Loucy (cell line): ENCODE data around the gene OGDHL.

ENCODE experiments used
- H2AFZ ChIP-seq: fragments of 200-600 bp; sonication (generic); 2 replicates; pipeline ENCODE4 v1.6.0; 2016; ENCODE audit warnings: antibody characterized with exemption, mild to moderate bottlenecking, low read length, moderate library complexity
- H3F3A ChIP-seq: fragments of 200-600 bp; 2 replicates; pipeline ENCODE4 v1.6.0; 2016; ENCODE audit warnings: antibody characterized with exemption, low read depth, mild to moderate bottlenecking
- H3K27me3 ChIP-seq: fragments of 200-600 bp; sonication (generic); 2 replicates; pipeline ENCODE4 v1.6.1; 2014; ENCODE audit warnings: low read length, mild to moderate bottlenecking; ENCODE audit not compliant: insufficient read depth, poor library complexity, severe bottlenecking
- H3K36me3 ChIP-seq: fragments of 200-600 bp; sonication (generic); 2 replicates; pipeline ENCODE4 v1.6.1; 2016; ENCODE audit warnings: low read length; ENCODE audit not compliant: insufficient read depth
- H3K4me1 ChIP-seq: fragments of 200-600 bp; sonication (generic); 2 replicates; pipeline ENCODE4 v1.5.1; 2014; ENCODE audit warnings: low read length, mild to moderate bottlenecking; ENCODE audit not compliant: insufficient read depth, poor library complexity, severe bottlenecking
- H3K4me2 ChIP-seq: fragments of 200-600 bp; sonication (generic); 2 replicates; pipeline ENCODE4 v1.6.0; 2014; ENCODE audit warnings: antibody characterized with exemption, low read length, low read depth, mild to moderate bottlenecking; ENCODE audit not compliant: poor library complexity, severe bottlenecking
- H3K4me3 ChIP-seq: fragments of 200-600 bp; sonication (generic); 2 replicates; pipeline ENCODE4 v1.5.1; 2014; ENCODE audit warnings: low read length, mild to moderate bottlenecking, mixed read lengths; ENCODE audit not compliant: poor library complexity, severe bottlenecking
- H3K79me2 ChIP-seq: fragments of 200-600 bp; sonication (generic); 2 replicates; pipeline ENCODE4 v1.6.1; 2014; ENCODE audit warnings: low read length; ENCODE audit not compliant: insufficient read depth
- H3K9ac ChIP-seq: fragments of 200-600 bp; sonication (generic); 2 replicates; pipeline ENCODE4 v1.6.0; 2014; ENCODE audit warnings: mild to moderate bottlenecking, low read depth, low read length, moderate library complexity; ENCODE audit not compliant: poor library complexity, severe bottlenecking
- H3K9me2 ChIP-seq: fragments of 200-600 bp; sonication (generic); replicated peaks from 2 replicates; pipeline ENCODE4 v1.6.1; 2016; ENCODE audit warnings: low read depth, low read length, mixed read lengths
- H3K9me3 ChIP-seq: fragments of 200-600 bp; sonication (generic); 2 replicates; pipeline ENCODE4 v1.6.1; 2014; ENCODE audit warnings: mild to moderate bottlenecking, antibody characterized with exemption, low read length, low read depth; ENCODE audit not compliant: insufficient read depth
- H4K20me1 ChIP-seq: fragments of 200-600 bp; sonication (generic); 2 replicates; pipeline ENCODE4 v1.6.0; 2014; ENCODE audit warnings: antibody characterized with exemption, low read length, mild to moderate bottlenecking; ENCODE audit not compliant: insufficient read depth, poor library complexity, severe bottlenecking
- CTCF ChIP-seq: fragments of 200-600 bp; sonication (generic); conservative IDR thresholded peaks from 2 replicates; pipeline ENCODE4 v1.5.1; 2014; ENCODE audit warnings: mild to moderate bottlenecking, antibody characterized with exemption, low read length
- EZH2phosphoT487 ChIP-seq: fragments of 200-600 bp; IDR thresholded peaks from 2 replicates; pipeline ENCODE4 v1.6.1; 2018; ENCODE audit warnings: antibody characterized with exemption, mild to moderate bottlenecking, moderate library complexity, borderline replicate concordance

OGDHL gene

GRCh38 chr10:49747303-49747646 is 14.8 kb downstream of the OGDHL start:
- TF ChIP-seq EZH2phosphoT487 (no peak), CTCF (no peak)
- Histone ChIP-seq H3K36me3 (no peaks in the 10 kb centered on the region), H3K4me2 (no peak overlapping the region), H3K9me3 (no peaks in the 10 kb centered on the region), H4K20me1 (no peaks in the 10 kb centered on the region), H3K79me2 (no peaks in the 10 kb centered on the region), H3K27me3 (no peaks in the 10 kb centered on the region), H3K4me1 (no peaks in the 10 kb centered on the region), H3K9me2 (no peaks in the 10 kb centered on the region), H2AFZ (no peak overlapping the region), H3F3A (no peaks in the 10 kb centered on the region), H3K4me3 (no peak overlapping the region), H3K9ac (no peak overlapping the region)

- Histone ChIP-seq H3K9me2 (no peaks in the 10 kb centered on the region), H3K36me3 (no peaks in the 10 kb centered on the region), H3K9ac (no peak overlapping the region), H2AFZ (no peak overlapping the region), H3F3A (no peaks in the 10 kb centered on the region), H3K4me1 (no peaks in the 10 kb centered on the region), H4K20me1 (no peaks in the 10 kb centered on the region), H3K4me3 (no peak overlapping the region), H3K27me3 (no peaks in the 10 kb centered on the region), H3K4me2 (no peak overlapping the region), H3K79me2 (no peaks in the 10 kb centered on the region), H3K9me3 (no peaks in the 10 kb centered on the region)
- TF ChIP-seq EZH2phosphoT487 (no peak), CTCF (no peak)
Measured at GRCh38 chr10:49746626-49747302, 15.4 kb downstream of the OGDHL start.

DNA sequence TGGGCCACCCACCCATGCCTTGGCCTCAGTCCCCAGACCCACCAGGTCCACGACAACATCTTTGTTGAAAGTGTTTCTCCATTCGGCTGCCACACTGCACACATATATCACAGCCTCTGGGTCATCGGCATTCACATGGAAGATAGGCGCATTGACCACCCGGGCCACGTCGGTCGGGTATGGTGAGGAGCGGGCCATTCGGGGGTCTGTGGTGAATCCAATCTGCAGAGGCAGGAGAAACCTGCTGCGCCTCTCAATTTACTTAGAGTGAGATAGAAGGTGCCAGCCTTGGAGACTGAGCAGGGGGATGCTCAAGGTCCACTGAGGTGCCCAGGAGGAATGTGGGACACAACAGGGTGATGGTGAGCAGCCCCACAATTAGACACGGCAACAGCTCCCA is 16.4 kb downstream of the OGDHL start:
- Histone ChIP-seq H3F3A (no peaks in the 10 kb centered on the region), H3K27me3 (no peaks in the 10 kb centered on the region), H3K9me3 (no peaks in the 10 kb centered on the region), H3K4me2 (no peak overlapping the region), H3K79me2 (no peaks in the 10 kb centered on the region), H2AFZ (no peak overlapping the region), H3K36me3 (no peaks in the 10 kb centered on the region), H3K9ac (no peak overlapping the region), H4K20me1 (no peaks in the 10 kb centered on the region), H3K9me2 (no peaks in the 10 kb centered on the region), H3K4me3 (no peak overlapping the region), H3K4me1 (no peaks in the 10 kb centered on the region)
- TF ChIP-seq EZH2phosphoT487, result no peak
- no peak for TF ChIP-seq CTCF
